Esophagus squamous epithelium (tissue), 5 donors: Measurements from ENCODE around the gene CNTNAP2. TPM values are rescaled to one million over a fixed set of nuclear protein-coding genes. Genes with fewer than 3 reads are reported as not detected.
"Not testable (repeated sequence)": the region's sequence is repeated elsewhere in the genome, so short reads cannot be mapped to it uniquely, and the experiment has no call there.

Experiments used
- DNase-seq: peaks from one replicate; lab custom pipeline; 2025; lab: John Stamatoyannopoulos, UW
- H3K27ac ChIP-seq, 4 donors: fragments of 200-600 bp; sonication (generic); one replicate each; pipeline ENCODE4 v1.5.1; 2016 to 2019; ENCODE audit warnings: mild to moderate bottlenecking in 1 of 4
- H3K27me3 ChIP-seq, 4 donors: fragments of 200-600 bp; sonication (generic); 1 replicate in 3 of 4; 2 replicates in 1 of 4; pipeline versions ENCODE4 v1.5.1 to v1.6.0; 2017 to 2021; ENCODE audit warnings: antibody characterized with exemption in 1 of 4
- H3K36me3 ChIP-seq, 3 donors: fragments of 200-600 bp; sonication (generic); one replicate each; pipeline ENCODE4 v1.5.1; 2016 to 2019
- H3K4me1 ChIP-seq, 3 donors: fragments of 200-600 bp; sonication (generic); one replicate each; pipeline ENCODE4 v1.5.1; 2017 to 2019
- H3K4me3 ChIP-seq, 4 donors: fragments of 200-600 bp; sonication (generic); 1 replicate in 3 of 4; 2 replicates in 1 of 4; pipeline ENCODE4 v1.5.1; 2016 to 2019; ENCODE audit warnings: mild to moderate bottlenecking in 2 of 4, moderate library complexity in 1 of 4
- H3K9me3 ChIP-seq, 3 donors: fragments of 200-600 bp; sonication (generic); one replicate each; pipeline ENCODE4 v1.5.1; 2016 to 2019
- POLR2A ChIP-seq, 4 donors: fragments of 450-650 bp; IDR thresholded peaks; one replicate each; pipeline ENCODE4 v1.6.1; 2017; ENCODE audit warnings: antibody characterized with exemption in 4 of 4, mild to moderate bottlenecking in 4 of 4, moderate library complexity in 3 of 4
- WGBS, 2 donors: methylation state at CpG; one replicate each; pipeline ENCODE4 v1.1.5; 2018; 5-methylcytosine and 5-hydroxymethylcytosine counted together
- intact Hi-C: fragments of 100-400 bp; cut with DNase I; formaldehyde crosslinking; loops from one replicate; pipeline ENCODE4 v1.15.0; 2022
- total RNA-seq, 4 donors: library from RNA; depleted of rRNA; stranded (reverse); fragments of >200 nt; gene quantifications; one replicate each; pipeline ENCODE4 v1.1.0, GENCODE V29; 2016
- TF ChIP-seq, protein P1 (sequence below), 6 experiments: fragments of 450-650 bp in 4 of 6; fragments of 200-600 bp in 2 of 6; sonication (generic) in 2 of 6; IDR thresholded peaks; one replicate each; pipeline ENCODE4 v1.5.1; 2016 to 2019; ENCODE audit warnings: antibody characterized with exemption in 6 of 6, mild to moderate bottlenecking in 4 of 6, moderate library complexity in 4 of 6
- donor health status: DM: yes; HTN: yes; CAD: no.

Gene CNTNAP2
- total RNA-seq, 4 donors from 2014 or later: 0.95 to 2.3 (median 1.2) TPM

DNA sequence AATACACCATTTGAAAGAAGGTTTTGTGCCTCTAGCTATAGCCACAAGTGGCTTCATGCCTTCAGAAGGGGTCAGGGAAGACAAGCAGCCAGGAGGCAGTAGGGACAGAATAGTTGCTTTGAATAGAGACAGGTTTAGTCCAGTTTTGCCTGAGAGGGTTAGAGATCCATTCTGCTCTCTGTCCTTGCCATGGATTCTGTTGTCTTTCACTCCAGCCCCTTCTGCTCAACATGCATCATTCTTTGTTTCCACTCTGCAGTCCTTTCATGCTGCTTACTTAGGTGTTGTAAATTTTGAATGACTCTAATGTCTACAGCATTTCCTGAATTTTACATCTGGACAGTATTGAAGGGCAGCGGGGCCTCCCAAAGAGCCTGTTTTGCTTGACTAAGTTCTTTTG lies 60.3 kb downstream of the CNTNAP2 start:
- intact Hi-C loops: no loop called here
- no peak for DNase-seq
- Histone ChIP-seq H3K4me1 (no peaks in the 10 kb centered on the region), H3K4me3 (no peak overlapping the region), H3K36me3 (no peaks in the 10 kb centered on the region), H3K9me3 (no peaks in the 10 kb centered on the region), H3K27ac (no peak overlapping the region), H3K27me3 (no peaks in the 10 kb centered on the region)
- no peak for TF ChIP-seq POLR2A (IDR thresholded peaks at IDR 0.05)
- TF ChIP-seq, protein P1, sequence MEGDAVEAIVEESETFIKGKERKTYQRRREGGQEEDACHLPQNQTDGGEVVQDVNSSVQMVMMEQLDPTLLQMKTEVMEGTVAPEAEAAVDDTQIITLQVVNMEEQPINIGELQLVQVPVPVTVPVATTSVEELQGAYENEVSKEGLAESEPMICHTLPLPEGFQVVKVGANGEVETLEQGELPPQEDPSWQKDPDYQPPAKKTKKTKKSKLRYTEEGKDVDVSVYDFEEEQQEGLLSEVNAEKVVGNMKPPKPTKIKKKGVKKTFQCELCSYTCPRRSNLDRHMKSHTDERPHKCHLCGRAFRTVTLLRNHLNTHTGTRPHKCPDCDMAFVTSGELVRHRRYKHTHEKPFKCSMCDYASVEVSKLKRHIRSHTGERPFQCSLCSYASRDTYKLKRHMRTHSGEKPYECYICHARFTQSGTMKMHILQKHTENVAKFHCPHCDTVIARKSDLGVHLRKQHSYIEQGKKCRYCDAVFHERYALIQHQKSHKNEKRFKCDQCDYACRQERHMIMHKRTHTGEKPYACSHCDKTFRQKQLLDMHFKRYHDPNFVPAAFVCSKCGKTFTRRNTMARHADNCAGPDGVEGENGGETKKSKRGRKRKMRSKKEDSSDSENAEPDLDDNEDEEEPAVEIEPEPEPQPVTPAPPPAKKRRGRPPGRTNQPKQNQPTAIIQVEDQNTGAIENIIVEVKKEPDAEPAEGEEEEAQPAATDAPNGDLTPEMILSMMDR (IDR thresholded peaks at IDR 0.05): no peak
- WGBS, 2 donors: 54 to 60% methylated on average over 1 of the region's 1 CpG

DNA sequence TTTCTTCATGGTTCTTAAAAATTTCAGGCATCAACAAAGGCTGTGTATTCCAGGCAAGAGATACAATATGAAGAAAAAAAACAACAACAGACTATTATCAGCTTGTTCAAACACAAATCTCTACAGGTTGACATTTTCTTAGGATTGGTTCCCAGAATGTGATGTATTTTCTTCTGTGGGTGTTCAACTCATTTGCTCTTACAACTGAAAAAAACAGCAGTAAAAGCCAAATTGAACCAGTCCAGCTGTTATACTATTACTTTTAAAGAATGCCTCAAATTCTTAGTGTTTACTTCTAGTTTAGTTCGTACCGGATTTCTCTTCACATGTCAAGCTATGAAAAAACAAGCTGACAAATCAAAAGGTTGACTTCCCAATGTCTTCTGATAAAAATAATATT lies 60.7 kb downstream of the CNTNAP2 start:
- H3K36me3 ChIP-seq: no peaks in the 10 kb centered on the region
- intact Hi-C loops: no loop called here
- no peak overlapping the region for H3K4me3 ChIP-seq
- no peaks in the 10 kb centered on the region for H3K9me3 ChIP-seq
- H3K4me1 ChIP-seq: no peaks in the 10 kb centered on the region
- H3K27me3 ChIP-seq: no peaks in the 10 kb centered on the region
- TF ChIP-seq POLR2A (IDR thresholded peaks at IDR 0.05): no peak
- TF ChIP-seq, protein P1 (IDR thresholded peaks at IDR 0.05): no peak
- 48 to 76% methylated on average over 2 of the region's 2 CpGs for WGBS, 2 donors
- H3K27ac ChIP-seq: no peak overlapping the region
- no peak for DNase-seq

DNA sequence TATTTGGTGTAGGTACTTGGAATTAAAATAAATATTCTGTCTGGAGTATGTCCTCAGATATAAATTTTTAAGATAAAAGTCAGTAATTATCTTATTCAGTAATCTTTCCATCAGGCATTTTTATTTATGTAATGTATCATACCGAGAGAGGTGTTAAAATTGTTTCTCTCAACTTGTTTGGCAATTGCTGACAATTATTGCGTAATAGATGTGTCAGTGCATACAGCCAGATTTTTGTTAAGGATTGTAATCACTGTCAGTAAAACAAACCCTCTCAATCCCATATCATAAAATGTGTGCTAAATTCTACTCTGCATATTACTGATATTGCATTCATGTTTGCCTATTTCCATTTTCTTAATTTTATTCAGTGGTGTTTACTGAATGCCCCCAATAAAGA lies 69.2 kb downstream of the CNTNAP2 start:
- no peak overlapping the region for H3K4me3 ChIP-seq
- no peak for TF ChIP-seq POLR2A (IDR thresholded peaks at IDR 0.05)
- TF ChIP-seq, protein P1 (IDR thresholded peaks at IDR 0.05): no peak
- no peaks in the 10 kb centered on the region for H3K27me3 ChIP-seq
- peaks cover 0 to 4% (median 0%) of the 10 kb centered on the region in 3 donors for H3K9me3 ChIP-seq
- 54 to 65% methylated on average over 2 of the region's 2 CpGs for WGBS, 2 donors
- intact Hi-C loops: no loop called here
- H3K27ac ChIP-seq: no peak overlapping the region
- no peaks in the 10 kb centered on the region for H3K36me3 ChIP-seq
- no peak for DNase-seq
- no peaks in the 10 kb centered on the region for H3K4me1 ChIP-seq

DNA sequence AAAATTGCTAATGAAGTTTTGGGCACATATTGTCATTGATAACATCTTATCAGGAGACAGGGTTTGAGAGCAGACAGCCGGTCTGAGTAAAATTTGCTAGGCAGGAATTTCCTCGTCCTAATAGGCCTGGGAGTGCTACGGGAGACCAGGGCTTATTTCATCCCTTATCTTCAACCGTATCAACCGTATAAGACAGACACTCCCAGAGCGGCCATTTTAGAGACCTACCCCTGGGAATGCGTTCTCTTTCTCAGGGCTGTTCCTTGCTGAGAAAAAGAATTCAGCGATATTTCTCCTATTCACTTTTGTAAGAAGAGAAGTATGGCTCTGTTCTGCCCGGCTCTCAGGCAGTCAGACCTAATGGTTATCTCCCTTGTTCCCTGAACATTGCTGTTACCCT lies 74.8 kb downstream of the CNTNAP2 start:
- H3K4me1 ChIP-seq, DNase-seq, intact Hi-C loops, H3K4me3 ChIP-seq, H3K27ac ChIP-seq, H3K36me3 ChIP-seq, H3K27me3 ChIP-seq: not testable (repeated sequence)
- peaks cover 0 to 26% (median 3%) of the 10 kb centered on the region in 3 donors for H3K9me3 ChIP-seq
- 75 to 90% methylated on average over 9 of the region's 9 CpGs for WGBS, 2 donors

DNA sequence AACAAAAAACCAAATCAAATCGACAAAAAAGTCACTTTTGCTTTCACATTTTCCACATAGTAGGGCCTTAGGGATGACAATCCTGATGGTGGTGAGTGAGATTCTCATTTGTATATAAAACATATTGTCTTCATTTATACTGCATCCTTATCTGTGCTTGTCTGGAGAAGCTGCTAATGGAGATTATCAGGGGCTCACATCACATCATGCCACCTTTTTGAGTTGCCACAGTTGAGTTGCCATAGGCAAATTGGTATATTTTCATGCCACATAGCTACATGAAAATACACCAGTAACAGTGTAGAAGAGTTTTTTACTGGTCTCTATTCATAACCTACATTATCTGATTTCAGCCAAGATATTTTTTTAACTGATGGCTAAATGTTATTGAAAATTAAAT lies 85.3 kb downstream of the CNTNAP2 start:
- 43 to 53% methylated on average over 1 of the region's 1 CpG for WGBS, 2 donors
- intact Hi-C loops: no loop called here
- H3K4me3 ChIP-seq: no peak overlapping the region
- H3K9me3 ChIP-seq: no peaks in the 10 kb centered on the region
- no peaks in the 10 kb centered on the region for H3K36me3 ChIP-seq
- DNase-seq: no peak
- TF ChIP-seq POLR2A (IDR thresholded peaks at IDR 0.05): no peak
- TF ChIP-seq, protein P1 (IDR thresholded peaks at IDR 0.05): no peak
- H3K27me3 ChIP-seq: no peaks in the 10 kb centered on the region
- H3K4me1 ChIP-seq: no peaks in the 10 kb centered on the region
- no peak overlapping the region for H3K27ac ChIP-seq

DNA sequence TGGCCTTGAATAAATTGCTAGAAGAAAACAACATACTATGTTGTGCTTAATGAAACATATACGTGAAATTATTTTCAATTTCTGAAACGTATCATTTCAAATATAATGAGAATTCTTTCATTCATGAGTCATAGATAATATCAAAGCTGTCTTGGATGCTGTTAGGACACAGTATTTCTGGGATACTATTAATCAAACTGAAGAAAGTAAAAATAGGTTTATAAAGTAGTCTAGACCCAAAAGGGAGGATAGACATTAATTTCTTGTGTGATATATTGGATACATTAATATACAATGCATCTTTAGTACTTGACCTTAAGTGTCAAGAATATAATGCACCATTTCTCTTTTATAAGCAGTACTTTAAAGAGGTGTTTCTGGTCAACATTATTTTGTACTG lies 89.7 kb downstream of the CNTNAP2 start:
- WGBS, 2 donors: 62 to 71% methylated on average over 2 of the region's 2 CpGs
- H3K4me3 ChIP-seq: no peak overlapping the region
- H3K4me1 ChIP-seq: no peaks in the 10 kb centered on the region
- H3K36me3 ChIP-seq: no peaks in the 10 kb centered on the region
- no peak overlapping the region for H3K27ac ChIP-seq
- no peaks in the 10 kb centered on the region for H3K27me3 ChIP-seq
- no peaks in the 10 kb centered on the region for H3K9me3 ChIP-seq
- DNase-seq: no peak
- intact Hi-C loops: no loop called here
- TF ChIP-seq, protein P1 (IDR thresholded peaks at IDR 0.05): no peak
- no peak for TF ChIP-seq POLR2A (IDR thresholded peaks at IDR 0.05)
